Measurements from ENCODE around the gene LLGL2. TPM values are rescaled to one million over a fixed set of nuclear protein-coding genes. Genes with fewer than 3 reads are reported as not detected.

LLGL2 gene
- total and polyA plus RNA-seq, 10 of the 15 experiments (the other 5 are each of a cell fraction or from before 2014, with no cell fraction given): 0.21 to 9.9 (median 4.5) TPM

DNA sequence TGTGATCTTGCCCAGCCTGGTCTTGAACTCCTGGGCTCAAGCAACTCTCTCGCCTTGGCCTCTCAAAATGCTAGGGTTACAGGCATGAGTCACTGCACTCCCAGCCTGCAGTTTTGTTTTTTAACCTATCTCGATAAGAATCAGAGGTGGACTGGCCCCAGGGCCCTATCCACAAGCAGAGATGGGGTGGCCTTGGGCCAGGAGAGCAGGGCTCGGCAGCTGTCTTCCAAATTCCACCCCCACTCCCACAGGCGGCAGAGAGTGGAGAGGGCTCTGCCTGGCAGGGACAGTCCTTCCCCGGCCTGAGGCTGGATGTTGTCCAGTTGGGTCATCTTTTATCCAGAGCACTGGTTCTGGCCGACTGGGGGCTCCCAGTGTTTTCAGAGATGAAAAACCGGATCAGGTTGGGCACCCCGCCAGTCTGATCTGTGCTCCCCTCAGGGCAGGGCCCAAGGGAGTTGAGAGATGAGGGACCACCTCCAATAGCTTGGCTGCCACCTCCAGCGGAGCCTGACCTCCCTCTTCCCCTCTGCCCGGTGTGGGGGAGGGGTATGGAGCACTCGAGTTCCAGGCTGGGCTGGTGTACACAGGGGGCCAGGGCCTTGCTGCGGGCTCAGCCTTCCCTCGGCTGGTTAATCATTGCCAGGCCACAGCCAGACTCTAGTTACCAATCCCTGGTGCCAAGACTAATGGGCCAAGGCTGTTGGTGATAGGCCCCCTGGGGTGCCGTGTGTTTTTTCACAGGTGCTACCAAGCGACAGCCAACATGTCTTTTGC lies 31.8 kb downstream of the LLGL2 start (continued):
- TF ChIP-seq, protein P1, sequence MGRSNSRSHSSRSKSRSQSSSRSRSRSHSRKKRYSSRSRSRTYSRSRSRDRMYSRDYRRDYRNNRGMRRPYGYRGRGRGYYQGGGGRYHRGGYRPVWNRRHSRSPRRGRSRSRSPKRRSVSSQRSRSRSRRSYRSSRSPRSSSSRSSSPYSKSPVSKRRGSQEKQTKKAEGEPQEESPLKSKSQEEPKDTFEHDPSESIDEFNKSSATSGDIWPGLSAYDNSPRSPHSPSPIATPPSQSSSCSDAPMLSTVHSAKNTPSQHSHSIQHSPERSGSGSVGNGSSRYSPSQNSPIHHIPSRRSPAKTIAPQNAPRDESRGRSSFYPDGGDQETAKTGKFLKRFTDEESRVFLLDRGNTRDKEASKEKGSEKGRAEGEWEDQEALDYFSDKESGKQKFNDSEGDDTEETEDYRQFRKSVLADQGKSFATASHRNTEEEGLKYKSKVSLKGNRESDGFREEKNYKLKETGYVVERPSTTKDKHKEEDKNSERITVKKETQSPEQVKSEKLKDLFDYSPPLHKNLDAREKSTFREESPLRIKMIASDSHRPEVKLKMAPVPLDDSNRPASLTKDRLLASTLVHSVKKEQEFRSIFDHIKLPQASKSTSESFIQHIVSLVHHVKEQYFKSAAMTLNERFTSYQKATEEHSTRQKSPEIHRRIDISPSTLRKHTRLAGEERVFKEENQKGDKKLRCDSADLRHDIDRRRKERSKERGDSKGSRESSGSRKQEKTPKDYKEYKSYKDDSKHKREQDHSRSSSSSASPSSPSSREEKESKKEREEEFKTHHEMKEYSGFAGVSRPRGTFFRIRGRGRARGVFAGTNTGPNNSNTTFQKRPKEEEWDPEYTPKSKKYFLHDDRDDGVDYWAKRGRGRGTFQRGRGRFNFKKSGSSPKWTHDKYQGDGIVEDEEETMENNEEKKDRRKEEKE (IDR thresholded peaks at IDR 0.05): no peak
- no peak for TF ChIP-seq MTA3 (IDR thresholded peaks at IDR 0.05; ENCODE audit: borderline replicate concordance, low read length)
- no peak for TF ChIP-seq SMC3 (IDR thresholded peaks at IDR 0.05; ENCODE audit: borderline replicate concordance, low read length)
- TF ChIP-seq STAT1 (conservative IDR thresholded peaks at IDR 0.05): no peak
- no peak for TF ChIP-seq ATF7 (IDR thresholded peaks at IDR 0.05; ENCODE audit: low read depth)

GRCh38 chr17:75557852-75558665 lies 32.6 kb downstream of the LLGL2 start:
- WGBS (ENCODE audit: insufficient coverage, insufficient replicate concordance, low lambda C conversion rate, missing lambda C conversion rate): 50% methylated on average over 18 of the region's 18 CpGs
- CTCF ChIA-PET: interaction anchor here (0.7 kb wide), 1 partner anchor 38 kb away, joined by 3 read pairs; no protein-coding TSS in a partner anchor
- H3K4me1 ChIP-seq (ENCODE audit: control insufficient read depth, insufficient read depth, low read length): no peaks in the 10 kb centered on the region
- H3K9me3 ChIP-seq (replicated peaks; ENCODE audit: control insufficient read depth, insufficient read depth, low read length): no peaks in the 10 kb centered on the region
- no peak overlapping the region for H3K9ac ChIP-seq (ENCODE audit: control insufficient read depth, insufficient read depth, low read length)
- no peak overlapping the region for H2AFZ ChIP-seq (ENCODE audit: control insufficient read depth, low read depth, low read length)
- in situ Hi-C loops (cut with MboI): no loop called here
- no peak overlapping the region for H3K27ac ChIP-seq (ENCODE audit: control insufficient read depth, insufficient read depth)
- H3K36me3 ChIP-seq (ENCODE audit: control insufficient read depth in 2 of 2, insufficient read depth in 2 of 2, low read length in 1 of 2): no peaks in the 10 kb centered on the region
- ATAC-seq (no peak), DNase-seq (ENCODE audit: low read depth, low spot score) (no peak), FAIRE-seq (no peak)
- no peaks in the 10 kb centered on the region for H3K27me3 ChIP-seq (replicated peaks in 1 of 2; ENCODE audit: control insufficient read depth in 2 of 2, insufficient read depth in 2 of 2, low read length in 1 of 2)
- H3K79me2 ChIP-seq (ENCODE audit: control insufficient read depth, insufficient read depth, low read length): no peaks in the 10 kb centered on the region
- H4K20me1 ChIP-seq (ENCODE audit: control insufficient read depth, insufficient read depth): no peaks in the 10 kb centered on the region
- SMC1A ChIA-PET (ENCODE audit: uncharacterized antibody, unreplicated experiment): interaction anchor here (1.1 kb wide), 1 partner anchor 23 kb away, joined by 3 read pairs; no protein-coding TSS in a partner anchor
- H3K4me2 ChIP-seq (ENCODE audit: control insufficient read depth, insufficient read depth): no peak overlapping the region
- intact Hi-C loops (cut with micrococcal nuclease; ENCODE audit: unreplicated experiment): no loop called here
- H3K4me3 ChIP-seq: no peak overlapping the region
- POLR2A ChIA-PET: no interaction called here
- RAD21 ChIA-PET (ENCODE audit: unreplicated experiment): no interaction called here
- no TSS peak for BruUV-seq (replicated peaks)
- TF ChIP-seq YY1 (IDR thresholded peaks at IDR 0.05; ENCODE audit: low read depth, low read length) (no peak), SMC3 (IDR thresholded peaks at IDR 0.05; ENCODE audit: borderline replicate concordance, low read length) (no peak), SMARCA5 (IDR thresholded peaks at IDR 0.05) (no peak), TBL1XR1 (IDR thresholded peaks at IDR 0.05; ENCODE audit: low read depth, low read length) (no peak), TCF7 (IDR thresholded peaks at IDR 0.05; ENCODE audit: borderline replicate concordance) (no peak), E2F4 (IDR thresholded peaks at IDR 0.05; ENCODE audit: low read depth, low read length) (no peak), SP1 (IDR thresholded peaks at IDR 0.05; ENCODE audit: low read depth, low read length) (no peak), ZBED1 (IDR thresholded peaks at IDR 0.05; ENCODE audit: borderline replicate concordance) (no peak), HDAC6 (IDR thresholded peaks at IDR 0.05; ENCODE audit: unreplicated experiment) (no peak), BMI1 (IDR thresholded peaks at IDR 0.05; ENCODE audit: borderline replicate concordance) (no peak), GATAD2B (conservative IDR thresholded peaks at IDR 0.05; ENCODE audit: low read depth) (no peak), POU2F2 (IDR thresholded peaks at IDR 0.05; ENCODE audit: borderline replicate concordance, low read depth, low read length) (no peak)
- TF ChIP-seq, protein P2, sequence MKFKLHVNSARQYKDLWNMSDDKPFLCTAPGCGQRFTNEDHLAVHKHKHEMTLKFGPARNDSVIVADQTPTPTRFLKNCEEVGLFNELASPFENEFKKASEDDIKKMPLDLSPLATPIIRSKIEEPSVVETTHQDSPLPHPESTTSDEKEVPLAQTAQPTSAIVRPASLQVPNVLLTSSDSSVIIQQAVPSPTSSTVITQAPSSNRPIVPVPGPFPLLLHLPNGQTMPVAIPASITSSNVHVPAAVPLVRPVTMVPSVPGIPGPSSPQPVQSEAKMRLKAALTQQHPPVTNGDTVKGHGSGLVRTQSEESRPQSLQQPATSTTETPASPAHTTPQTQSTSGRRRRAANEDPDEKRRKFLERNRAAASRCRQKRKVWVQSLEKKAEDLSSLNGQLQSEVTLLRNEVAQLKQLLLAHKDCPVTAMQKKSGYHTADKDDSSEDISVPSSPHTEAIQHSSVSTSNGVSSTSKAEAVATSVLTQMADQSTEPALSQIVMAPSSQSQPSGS (IDR thresholded peaks at IDR 0.05; ENCODE audit: low read length): no peak
